HG02588 (cell line): Measurements from ENCODE around the gene COL27A1.

Source experiments
- ATAC-seq: cut with Tn5 transposase; IDR thresholded peaks from one replicate; pipeline ENCODE4 v1.9.1; 2021; ENCODE audit warnings: mild to moderate bottlenecking, moderate library complexity; ENCODE audit not compliant: unreplicated experiment

COL27A1 gene

DNA sequence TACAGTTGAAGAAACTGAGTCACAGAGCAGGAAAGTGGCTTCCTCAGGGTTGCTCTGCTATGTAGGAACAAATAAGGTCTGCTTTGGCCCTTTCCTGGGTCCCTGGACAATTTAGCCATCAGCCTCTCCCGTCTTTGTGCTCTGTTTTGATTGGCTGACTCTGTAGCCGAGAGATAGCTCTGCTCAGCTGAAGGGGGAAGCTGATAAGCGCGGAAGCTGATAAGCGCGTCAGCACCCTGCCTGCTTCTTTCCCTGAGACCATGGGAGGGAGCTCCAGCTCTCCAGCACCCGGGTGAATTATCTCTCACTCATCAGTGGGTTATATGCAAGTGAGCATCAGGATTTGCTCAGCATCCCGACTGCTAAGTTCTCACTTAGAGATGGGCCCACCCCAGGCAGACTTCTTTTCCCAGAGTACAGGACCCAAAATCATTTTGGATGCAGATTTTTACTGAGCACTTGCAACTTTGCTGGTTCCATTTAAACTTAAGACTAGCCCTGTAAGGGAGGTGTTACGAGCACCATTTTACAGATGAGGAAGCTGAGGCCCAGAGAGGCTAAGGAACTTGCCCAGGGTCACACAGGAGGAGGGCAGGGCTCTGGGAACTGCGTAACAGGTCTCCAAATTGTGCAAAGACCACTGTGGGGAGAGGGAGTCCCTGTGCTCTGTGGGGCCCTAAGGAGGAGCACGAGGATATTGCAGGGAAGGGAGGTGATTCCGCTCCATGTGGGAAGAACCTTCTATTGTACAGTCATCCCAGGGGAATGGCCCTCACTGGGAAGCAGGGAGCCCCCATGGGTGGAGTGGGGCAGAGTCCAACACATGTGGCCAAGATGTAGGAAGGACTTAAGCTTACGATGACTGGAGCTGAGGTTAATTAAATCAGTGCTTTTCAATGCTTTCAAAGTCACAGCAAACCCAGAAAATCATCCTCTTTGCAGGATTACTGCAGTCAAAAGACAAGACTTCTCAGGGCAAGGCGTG is 83.8 kb downstream of the COL27A1 start:
- no peak for ATAC-seq

DNA sequence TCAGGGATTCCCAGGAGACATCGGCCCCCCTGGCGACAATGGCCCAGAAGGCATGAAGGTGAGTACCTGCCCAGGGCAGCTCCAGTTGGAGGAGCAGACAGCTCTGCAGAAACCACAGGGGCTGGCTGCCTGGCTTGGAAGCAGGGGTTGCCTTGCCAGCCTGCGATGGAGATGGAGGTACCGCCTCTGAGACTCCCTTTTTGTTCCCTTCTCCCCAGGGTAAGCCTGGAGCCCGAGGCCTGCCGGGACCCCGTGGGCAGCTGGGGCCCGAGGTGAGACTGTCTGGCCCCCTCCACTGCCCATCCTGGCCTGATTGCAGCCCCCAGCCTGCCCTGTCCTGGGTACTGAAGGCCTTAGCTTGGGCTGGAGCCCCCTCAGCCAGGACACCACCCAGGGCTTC is 84.9 kb downstream of the COL27A1 start:
- ATAC-seq: no peak

DNA sequence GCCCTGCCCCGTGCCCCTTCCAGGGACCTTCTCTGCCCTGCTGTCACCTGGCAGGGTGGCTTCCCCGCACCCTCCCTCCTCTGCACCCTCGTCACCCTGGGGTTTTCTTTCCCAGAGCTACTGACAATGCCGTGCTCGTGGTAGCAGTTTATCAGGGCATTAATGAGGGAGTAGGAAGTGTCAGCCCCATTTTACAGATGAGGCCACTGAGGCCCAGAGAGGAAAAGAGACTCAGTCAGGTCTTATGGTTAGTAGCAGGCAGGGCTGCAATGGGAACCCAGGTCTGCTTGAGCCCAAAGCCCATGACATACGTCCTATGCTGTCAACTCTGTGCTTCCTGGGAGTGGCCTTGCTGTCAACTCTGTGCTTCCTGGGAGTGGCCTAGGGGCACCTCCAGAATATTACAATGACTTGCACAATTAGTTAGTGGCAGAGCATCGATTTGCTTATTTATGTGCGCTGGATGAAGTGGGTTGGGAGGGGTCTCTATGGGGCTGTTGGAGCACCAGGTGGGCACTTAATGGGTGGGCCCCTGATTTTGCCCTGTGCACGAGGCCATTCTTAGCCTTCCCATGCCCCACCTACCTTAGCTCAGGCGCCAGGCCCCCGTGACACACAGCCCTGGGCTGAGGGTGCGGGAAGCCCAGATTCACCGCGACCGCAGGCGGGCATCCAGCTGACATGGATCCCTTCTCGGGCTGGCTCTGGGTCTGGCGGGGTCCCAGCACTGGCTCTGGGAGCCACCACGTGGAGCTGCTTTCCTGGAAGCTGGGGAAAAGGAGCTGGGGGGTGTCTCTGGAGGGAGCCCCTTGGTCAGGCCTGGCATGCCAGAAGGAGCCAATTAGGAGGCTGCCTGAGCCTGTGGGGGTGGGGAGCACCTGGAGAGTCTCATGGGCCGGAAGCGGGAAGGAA is 85.6 kb downstream of the COL27A1 start:
- no peak for ATAC-seq

DNA sequence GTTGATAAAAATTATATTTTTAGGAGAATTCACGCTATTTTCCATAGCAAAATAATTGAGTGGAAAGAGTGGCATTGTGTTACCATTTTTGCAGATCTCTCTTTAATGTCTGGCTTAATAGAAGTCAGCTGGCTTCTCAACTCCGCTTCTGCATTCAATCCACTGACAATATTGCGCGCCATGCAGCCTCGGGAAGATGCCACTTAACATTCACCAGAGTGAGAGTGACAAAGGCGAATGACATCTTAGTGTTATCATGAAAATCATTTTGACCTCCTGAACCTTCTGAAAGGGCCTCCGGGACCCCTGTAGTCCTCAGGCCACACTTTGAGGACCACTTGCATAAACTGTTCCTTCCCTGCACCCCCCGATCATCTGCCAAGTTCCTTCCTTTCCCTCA is 87.5 kb downstream of the COL27A1 start:
- no peak for ATAC-seq

DNA sequence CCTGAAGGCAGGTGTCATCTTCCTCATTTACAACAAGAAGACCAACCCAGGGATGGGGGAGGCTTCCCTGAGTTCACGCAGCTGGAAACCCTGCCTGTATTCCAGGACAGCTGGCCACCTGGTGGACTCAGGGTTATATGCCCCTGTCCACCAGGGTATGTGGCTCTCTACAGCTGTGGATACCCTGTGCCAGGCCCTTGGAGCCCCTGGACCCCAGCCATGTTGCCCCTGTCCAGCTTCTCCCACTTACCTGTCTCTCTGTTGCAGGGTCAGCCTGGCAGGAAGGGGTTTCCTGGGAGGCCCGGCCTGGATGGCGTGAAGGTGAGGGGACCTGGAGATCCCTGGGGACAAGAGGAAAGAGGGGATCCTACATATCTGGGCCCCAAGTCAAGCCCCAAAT is 87.9 kb downstream of the COL27A1 start:
- no peak for ATAC-seq

DNA sequence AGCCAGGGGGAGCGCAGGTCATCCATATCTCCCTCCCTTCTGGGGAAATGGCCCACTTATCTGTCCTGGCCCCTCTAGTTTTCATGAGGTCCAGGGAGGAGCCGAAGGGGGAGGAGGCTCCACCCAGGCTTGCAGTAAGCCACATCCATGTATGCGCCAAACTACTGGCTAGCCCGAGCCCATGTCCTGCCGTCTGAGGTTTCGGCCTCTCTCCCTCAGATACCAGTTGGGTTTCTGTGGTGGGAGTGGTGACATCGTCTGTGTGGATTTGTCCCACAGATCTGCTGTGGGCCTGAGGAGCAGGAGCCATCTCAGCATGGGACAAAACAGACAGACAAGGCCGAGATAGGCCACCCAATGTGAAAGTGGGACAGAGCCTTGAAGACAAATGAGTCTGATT is 89.2 kb downstream of the COL27A1 start:
- ATAC-seq: no peak

DNA sequence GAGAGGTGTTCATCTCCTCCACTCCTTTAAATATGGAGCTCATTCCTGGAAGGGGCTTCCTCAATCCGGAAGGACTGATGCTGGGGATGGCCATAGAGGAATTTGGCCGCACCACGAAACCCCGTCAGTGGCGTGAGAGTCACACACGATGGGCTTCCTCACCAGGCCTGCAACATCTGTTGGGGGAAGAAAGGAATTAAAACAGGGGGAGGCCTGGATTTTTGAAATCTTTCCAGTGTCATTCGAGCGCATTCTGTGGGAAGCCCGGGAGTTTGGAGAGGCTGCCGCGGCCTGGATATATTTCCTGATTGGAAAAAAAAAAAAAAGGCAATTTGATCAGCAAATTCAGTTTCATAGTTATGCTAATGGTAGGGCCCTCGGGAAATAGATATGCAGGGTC is 91.2 kb downstream of the COL27A1 start:
- no peak for ATAC-seq

DNA sequence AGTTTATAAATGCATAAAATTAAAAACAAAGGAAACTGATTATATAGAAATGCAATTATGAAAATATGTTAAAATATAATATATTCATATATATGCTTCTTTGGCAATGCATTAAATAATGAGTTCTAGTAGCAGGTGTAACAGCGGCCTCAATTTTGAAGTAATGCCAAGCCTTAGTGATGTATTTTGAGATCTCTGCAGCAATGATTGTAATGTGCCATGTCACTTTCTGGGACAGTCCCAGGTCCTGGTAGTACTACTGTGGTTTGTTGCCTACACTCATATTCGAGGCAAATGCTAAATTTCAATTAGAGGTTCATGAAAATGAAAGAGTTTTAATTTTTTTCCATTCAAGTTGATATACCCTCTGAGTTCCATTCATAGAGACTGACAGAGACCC is 91.7 kb downstream of the COL27A1 start:
- no peak for ATAC-seq

DNA sequence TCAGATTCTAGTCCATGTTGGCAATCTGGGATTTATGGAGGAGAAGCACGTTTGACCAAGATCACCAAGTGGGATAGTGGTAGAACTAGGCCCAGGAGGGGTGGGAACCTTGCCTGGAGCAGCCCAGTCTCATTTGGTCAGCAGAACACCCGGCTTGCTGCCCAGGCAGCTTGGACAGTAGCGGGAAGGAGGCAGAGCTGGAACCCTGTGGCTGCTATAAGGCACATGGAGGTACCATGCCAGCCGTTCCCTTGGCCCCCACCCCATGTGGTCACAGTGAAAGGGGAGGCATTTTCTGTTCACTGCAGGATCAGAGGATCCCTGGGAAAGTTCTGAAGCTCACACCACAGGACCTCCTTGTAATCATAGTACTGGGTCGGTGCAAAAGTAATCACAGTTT is 92.2 kb downstream of the COL27A1 start:
- no peak for ATAC-seq

DNA sequence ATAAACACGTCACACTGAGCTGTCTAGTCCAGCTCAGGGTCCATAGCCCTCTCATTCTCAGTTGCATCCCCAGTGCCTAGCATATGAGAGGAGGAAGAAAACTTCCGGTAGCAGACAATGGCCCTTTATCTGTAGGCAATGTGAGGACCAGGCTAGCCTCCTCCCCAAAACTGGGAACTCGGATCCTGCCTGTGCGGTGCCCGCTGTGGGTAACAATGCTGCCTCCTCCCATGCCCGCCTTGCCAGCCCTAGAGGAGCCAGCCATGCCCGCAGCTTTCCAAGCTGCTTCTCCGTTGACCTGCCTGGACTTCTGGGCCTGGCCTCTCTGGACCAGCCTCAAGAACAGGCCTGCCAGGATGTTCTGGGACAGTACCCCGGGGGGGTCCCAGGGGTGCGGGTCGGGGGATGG is 93.0 kb downstream of the COL27A1 start:
- no peak for ATAC-seq

DNA sequence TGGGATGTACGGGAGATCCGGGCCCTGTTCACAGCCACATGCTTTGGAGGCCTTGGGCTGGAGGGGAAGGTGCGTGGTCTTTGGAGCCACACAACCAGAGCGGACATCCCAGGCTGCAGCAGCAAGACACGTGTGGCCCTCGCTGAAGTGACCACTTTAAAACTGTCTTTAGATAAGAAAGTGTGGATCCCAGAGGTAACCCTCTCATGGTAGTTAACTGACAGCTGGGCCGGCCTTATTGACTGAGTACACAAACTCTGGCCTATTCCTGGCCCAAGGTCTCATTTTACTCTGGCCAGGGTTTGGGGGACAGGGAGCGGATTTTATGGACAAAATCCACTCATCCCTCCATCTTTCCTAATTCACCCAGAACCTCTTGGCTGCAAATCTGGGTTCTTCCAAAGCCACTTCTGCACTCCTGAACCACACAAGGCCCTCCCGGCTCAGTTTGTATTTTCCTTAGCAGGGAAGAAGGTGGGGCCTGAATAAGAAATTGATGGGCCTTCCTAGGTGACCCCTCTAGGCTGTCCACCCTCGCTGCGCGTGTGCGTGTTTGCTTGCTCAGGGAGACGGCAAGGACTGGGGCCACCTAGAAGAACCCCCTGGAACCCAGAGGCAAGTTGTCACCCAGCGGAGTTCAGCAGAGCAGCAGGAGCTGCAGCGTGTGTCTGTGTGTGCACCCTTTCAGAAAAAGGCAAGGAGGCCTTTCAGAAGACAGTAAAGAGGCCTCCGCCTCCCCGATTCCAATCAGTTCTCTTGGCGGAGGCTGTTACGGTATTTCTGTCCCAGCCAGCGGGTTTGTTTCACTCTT is 94.3 kb downstream of the COL27A1 start:
- no peak for ATAC-seq

DNA sequence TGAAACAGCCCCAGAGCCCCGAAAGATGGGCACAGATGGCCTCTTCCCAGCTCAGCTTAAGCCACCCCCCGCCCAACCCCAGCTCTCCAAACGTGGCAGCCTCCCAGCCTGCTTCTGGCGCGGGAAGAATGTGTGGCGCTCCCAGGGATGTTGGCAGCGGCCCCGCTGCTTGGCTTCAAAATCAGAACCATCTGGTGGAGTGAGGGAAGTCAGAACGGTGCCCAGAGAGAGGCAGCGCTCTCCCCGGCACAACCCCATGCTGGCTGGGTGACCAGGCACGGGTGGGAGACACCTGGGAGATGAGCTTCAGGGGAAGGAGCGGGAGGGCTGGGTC is 94.9 kb downstream of the COL27A1 start:
- ATAC-seq: no peak

DNA sequence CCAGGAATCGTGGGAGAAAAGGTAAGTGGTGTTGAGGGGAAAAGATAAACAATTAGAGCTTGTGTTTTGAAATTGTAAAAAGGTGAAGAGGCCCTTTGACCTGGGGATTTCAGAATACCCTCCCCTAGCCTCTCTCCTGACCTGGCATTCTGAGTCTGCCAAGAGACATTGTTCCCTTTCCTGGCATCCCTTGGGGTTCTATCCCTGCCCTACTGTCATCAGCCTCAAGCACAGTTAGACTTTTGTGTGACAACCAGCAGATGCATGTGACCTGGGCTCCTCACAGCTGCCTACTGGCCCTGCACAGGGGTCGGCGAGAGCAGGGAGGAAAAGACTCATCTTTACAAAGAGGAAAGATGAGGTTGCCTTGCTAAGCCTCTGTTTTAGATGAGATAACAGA is 95.3 kb downstream of the COL27A1 start:
- ATAC-seq: no peak

DNA sequence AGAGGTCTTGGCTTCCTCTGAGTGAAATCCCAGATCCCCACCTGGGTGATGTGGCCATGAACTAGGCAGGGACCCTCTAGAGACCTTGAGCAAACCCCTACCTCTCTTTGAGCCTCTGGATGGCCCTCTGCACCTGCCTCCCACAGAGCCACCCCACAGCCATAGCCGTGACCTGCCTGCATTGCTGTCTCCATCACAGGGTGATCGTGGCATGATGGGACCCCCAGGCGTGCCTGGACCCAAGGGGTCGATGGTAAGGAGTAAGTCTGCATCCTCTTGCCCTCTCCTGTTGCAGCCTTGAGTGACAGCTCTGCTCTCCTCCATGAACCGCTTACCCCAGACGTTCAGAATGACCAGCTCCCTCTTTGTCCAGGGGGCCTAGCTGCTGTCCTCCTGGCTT is 97.1 kb downstream of the COL27A1 start:
- no peak for ATAC-seq

DNA sequence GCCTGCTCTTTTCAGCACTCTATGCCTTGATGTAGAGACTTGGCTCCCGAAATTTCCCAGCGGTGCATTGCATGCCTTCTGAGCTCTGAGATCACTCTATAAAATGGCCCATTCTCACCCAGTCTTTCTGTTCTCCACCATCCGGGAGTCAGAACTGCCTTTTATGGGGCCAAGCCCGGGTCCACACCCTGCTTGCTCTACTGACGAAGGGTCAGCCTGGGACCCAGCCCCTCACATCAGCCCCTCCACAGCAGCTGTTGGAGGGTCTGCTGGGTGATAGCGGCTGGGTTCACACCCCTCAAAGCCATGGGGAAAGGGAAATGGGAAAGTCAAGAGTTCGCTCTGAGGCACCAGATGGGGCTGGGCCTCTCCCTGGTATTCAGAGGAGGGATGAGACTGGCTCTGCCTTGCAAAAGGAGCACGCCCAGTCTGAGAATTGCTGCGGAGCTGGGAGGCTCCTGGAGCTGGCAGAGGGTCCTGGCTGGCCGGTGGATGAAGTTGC is 101.5 kb downstream of the COL27A1 start:
- no peak for ATAC-seq

DNA sequence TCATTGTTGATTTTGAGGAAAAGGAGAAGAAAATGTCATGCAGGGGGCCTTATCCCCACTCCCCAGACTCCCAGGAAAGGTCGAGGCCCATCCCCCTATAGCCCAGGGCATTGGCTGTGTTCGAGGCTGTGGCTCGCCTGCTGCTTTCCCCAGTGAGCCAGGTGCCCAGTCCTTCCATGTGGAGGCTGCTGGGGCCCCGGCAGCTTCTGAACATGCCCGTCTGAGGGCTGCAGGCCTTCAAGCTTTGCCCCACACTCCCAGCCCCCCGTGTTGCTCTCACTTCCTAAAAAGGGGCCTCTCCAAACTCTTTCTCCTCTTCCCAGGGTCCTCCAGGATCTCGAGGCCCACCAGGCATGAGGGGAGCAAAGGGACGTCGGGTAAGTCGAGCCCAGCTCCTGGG is 102.9 kb downstream of the COL27A1 start:
- ATAC-seq: no peak

DNA sequence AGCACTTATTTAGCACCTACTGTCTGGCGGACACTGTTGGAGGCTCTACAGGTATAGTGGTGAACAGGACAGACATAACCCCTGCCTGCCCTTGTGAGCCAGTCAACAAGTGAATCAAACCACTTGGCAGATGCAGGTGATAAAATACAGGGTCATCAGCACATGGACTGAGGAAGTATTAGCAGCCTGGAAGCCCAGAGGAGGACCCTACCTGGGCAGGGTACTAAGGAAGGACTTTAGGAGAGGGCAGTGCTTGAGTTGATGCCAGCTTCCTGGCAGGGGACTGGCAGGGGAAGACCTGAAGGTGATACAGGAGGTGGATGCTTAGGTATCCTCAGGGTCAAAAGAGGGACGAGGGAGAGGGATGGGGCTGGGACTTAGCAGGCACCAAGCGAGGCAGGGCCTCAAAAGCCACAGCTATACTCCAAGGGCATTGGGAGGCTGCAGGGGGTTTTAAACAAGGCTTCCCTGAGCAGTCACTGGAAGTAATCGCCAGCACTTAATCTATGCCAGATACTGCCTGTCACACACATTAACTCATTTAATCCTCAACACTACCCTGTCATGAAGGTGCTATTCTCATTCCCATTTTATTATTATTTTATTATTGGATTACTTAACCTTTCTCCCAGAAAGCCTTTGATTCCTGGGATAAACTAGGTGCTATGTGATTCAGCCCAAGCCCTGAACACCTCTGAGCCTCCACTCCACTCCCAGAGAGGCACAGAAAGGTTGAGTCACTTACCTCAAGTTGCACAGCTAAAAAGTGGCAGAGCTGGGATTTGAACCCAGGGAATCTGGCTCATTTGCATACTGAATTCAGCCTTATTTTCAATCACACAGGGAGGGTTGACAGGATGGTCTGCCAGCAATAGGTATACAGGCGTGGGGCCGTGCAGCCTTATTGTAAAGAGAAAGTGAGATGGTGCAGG is 103.8 kb downstream of the COL27A1 start:
- no peak for ATAC-seq

DNA sequence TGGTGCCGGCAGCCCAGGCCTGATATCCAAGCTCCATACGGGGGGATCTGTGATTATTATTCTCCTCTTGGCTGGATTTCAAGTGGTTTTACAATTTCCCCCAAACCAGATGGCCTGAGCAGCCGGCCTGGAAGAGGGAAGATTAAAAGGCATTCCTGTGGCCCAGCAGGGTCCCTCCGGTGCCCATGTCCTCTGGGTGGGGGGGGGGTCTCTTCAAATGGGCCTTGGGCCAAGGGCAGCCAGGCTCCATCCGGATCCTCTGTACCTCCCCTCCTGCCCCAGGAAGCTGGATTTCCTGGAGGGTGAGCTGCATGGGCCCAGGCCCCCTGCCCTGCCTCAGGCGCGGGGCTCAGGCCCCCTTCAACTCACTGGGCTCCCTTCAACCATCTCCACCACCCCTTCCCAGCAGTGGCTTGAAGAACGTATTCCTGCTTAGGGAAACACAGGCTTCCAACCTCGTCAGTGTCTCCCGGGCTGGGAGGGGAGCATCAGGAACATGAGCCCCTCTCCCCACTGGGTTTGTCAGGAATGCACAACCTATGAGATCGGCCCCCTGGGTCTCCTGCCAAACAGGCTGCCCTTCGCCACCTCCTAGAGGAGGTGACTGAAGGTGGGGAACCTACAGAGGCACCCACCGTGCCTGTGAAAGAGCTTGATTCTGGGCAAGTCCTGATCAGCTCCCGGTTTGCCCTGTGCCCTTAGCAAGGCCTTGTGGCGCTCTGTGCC is 104.6 kb downstream of the COL27A1 start:
- ATAC-seq: no peak

DNA sequence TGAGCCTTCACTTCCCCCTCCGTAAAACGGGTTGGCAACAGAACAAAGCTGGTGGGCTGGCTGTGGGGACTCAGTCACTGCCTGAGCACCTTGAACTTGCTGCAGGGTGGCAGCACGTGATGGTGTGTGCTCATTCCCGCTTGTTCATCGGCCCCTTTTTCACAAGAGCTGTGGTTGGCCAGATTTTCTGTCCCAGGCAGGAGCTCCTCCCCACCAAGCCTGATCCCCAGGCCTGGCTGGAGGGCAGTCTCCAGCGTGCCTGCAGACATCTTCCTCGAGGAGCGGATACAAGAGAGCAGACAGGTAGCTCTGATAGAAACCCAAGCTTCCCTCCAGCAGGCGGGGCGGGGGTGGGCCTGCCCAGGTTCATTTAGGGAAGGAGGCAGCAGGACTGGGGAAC is 105.7 kb downstream of the COL27A1 start:
- ATAC-seq: no peak
